ENCODE results near the gene PAK1IP1.

Gene PAK1IP1

DNA sequence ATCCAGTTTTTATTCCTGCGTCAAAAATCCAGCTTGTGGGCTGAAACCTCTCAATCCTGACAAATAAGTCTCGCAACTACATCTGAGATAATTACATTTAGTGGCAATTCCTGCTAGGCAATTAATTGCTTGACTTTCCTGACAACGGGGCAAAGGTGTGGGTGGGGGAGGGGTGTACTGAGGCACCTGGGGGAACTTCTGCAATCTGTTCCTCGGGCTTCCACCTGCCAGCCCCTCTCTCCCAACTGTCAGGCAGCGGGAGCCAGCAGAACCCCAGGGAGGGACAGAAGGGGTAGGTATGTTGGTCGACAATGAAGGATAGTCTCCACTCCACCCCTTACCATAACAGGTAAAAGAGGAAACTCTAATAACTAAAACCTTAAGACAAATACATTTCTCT lies 7.2 kb upstream of the PAK1IP1 start:
- Histone ChIP-seq H4K20me1 (no peaks in the 10 kb centered on the region), H3K27me3 (no peaks in the 10 kb centered on the region), H3K4me1 (peaks cover 0 to 31% (median 4%) of the 10 kb centered on the region in 10 experiments; a peak in 8 of 20 replicates), H3K9me3 (replicated peaks in 1 of 11) (peaks cover 0 to 2% (median 0%) of the 10 kb centered on the region in 11 experiments; a peak in 4 of 22 replicates), H3K27ac (no peak overlapping the region), H3K36me3 (peaks cover 0 to 1% (median 0%) of the 10 kb centered on the region in 11 experiments; a peak in 2 of 22 replicates), H3K4me2 (no peak overlapping the region), H3K9ac (no peak overlapping the region), H3K4me3 (no peak overlapping the region)
- TF ChIP-seq Cebpa-rat (IDR thresholded peaks at IDR 0.05), result no peak

DNA sequence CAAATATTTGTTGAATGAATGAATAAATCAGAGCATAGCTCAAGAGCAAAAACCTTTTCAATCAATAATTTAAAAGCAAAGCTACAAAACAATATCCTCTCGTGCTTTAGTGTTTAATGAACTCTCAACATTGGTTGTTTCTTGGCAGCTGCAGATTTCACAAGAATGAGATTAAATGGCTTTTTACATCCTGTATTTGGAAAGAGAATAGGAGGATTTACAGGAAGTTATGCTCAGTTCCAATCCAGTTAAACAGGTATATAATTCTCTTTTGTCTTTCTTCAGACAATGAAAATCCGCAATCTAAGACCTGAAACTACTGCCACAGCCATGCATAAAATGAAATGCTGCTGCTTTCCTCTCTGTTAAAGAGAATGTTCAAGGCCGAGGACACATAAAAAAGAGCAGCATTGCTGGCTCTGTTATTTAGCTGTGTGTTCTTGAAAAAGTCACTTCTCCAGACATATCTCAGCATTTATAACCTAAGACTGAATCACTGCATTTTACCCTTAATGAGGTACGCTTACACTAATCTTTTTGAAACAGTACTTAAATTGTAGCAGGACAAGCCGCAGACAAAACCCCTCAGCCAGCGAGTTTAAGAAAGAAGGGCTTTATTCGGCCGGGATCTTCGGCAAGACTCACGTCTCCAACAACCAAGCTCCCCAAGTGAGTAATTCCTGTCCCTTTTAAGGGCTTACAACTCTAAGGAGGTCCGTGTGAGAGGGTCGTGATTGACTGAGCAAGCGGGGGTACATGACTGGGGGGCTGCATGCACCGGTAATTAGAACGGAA lies 3.9 kb upstream of the PAK1IP1 start:
- H3K27ac ChIP-seq, result no peak overlapping the region
- H3K9me3 ChIP-seq (replicated peaks in 1 of 11), result peaks cover 0 to 12% (median 6%) of the 10 kb centered on the region in 11 experiments; a peak in 9 of 22 replicates
- no peak overlapping the region for H3K9ac ChIP-seq
- no peaks in the 10 kb centered on the region for H3K27me3 ChIP-seq
- no peak for TF ChIP-seq Cebpa-rat (IDR thresholded peaks at IDR 0.05)
- peaks cover 0 to 9% (median 0%) of the 10 kb centered on the region in 11 experiments; a peak in 4 of 22 replicates for H3K36me3 ChIP-seq
- H3K4me2 ChIP-seq, result peak overlapping the region in 1 of 11 experiments; percentile 14; a peak in 3 of 22 replicates
- H3K4me1 ChIP-seq, result peaks cover 12 to 31% (median 15%) of the 10 kb centered on the region in 10 experiments
- H3K4me3 ChIP-seq, result no peak overlapping the region
- H4K20me1 ChIP-seq, result peaks cover 0 to 2% (median 0%) of the 10 kb centered on the region in 11 experiments; a peak in 4 of 22 replicates

DNA sequence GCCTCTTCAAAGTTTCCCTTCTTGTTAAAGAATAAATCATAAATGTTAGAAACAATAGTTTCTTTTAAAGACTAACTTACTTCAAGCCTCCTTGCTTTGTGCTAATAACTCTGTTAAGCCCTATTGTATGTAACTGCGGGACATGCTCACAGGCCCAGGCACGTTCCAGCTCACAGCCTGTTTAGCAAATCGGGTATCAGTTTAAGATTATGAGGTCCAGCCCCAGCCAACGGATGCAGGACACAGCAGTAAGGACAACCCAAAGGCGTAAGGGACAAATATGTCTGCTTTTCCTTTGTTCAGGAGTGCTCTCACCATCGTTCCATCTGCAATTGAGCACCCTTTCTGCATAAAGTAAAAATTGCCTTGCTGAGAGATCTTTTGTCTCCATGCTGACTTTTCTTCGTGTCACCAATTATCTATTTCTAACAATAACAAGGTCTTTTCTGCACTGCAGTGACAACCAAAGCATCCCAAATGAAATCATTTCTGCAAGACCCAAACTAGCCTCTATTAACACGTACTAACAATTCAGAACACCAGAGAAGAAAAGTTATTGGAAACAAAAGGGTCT lies 1.7 kb upstream of the PAK1IP1 start:
- peak overlapping the region; percentile 80 to 97 (median 91) for H3K4me2 ChIP-seq
- peak overlapping the region; percentile 85 to 96 (median 94); a peak in 18 of 22 replicates for H3K9ac ChIP-seq
- H3K4me1 ChIP-seq, result peaks cover 24 to 42% (median 28%) of the 10 kb centered on the region in 10 experiments
- TF ChIP-seq Cebpa-rat (IDR thresholded peaks at IDR 0.05), result no peak
- H3K4me3 ChIP-seq, result peak overlapping the region; percentile 78 to 90 (median 84)
- H3K27me3 ChIP-seq, result no peaks in the 10 kb centered on the region
- H3K36me3 ChIP-seq, result peaks cover 10 to 23% (median 16%) of the 10 kb centered on the region in 11 experiments
- peaks cover 0 to 22% (median 5%) of the 10 kb centered on the region in 11 experiments; a peak in 6 of 22 replicates for H4K20me1 ChIP-seq
- H3K27ac ChIP-seq, result peak overlapping the region in 8 of 11 experiments; percentile 88 to 97 (median 93); a peak in 11 of 22 replicates
- H3K9me3 ChIP-seq (replicated peaks in 1 of 11), result peaks cover 0 to 12% (median 6%) of the 10 kb centered on the region in 11 experiments; a peak in 9 of 22 replicates

DNA sequence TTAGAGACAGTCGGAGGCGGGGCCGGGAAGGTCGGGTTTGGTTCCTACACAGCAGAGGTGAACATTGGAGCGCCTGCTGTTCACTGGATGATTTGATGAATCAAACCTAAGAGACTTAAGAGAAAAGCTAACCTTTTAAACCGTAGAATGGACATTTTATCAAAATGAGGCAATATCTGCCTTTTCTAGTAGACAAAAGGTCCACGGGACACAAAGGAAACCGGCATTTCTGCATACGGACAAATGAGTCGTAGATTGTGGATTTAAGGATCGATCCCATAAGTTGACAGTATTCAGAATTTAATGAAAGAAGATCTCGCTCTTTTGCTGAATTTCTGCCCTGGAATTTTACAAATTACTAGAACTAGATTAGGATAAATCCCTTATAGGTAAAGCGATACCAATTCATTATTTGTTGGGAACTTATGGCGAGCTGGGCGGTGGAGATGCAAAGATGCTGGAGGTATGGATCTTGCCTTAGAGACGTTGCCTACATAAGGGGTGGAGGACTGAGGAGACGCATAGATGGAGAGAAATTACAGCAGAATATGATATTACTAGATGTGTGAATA lies 400 bp downstream of the PAK1IP1 start:
- H3K27me3 ChIP-seq, result no peaks in the 10 kb centered on the region
- H3K36me3 ChIP-seq, result peaks cover 31 to 44% (median 38%) of the 10 kb centered on the region in 11 experiments
- H3K9ac ChIP-seq, result peak overlapping the region; percentile 85 to 96 (median 94)
- TF ChIP-seq Cebpa-rat (IDR thresholded peaks at IDR 0.05), result no peak
- peak overlapping the region; percentile 78 to 90 (median 84) for H3K4me3 ChIP-seq
- H4K20me1 ChIP-seq, result peaks cover 0 to 40% (median 14%) of the 10 kb centered on the region in 11 experiments; a peak in 11 of 22 replicates
- peak overlapping the region; percentile 88 to 97 (median 93) for H3K27ac ChIP-seq
- H3K9me3 ChIP-seq (replicated peaks in 1 of 11), result peaks cover 0 to 12% (median 6%) of the 10 kb centered on the region in 11 experiments; a peak in 9 of 22 replicates
- H3K4me2 ChIP-seq, result peak overlapping the region; percentile 76 to 96 (median 90)
- H3K4me1 ChIP-seq, result peaks cover 24 to 42% (median 28%) of the 10 kb centered on the region in 10 experiments

DNA sequence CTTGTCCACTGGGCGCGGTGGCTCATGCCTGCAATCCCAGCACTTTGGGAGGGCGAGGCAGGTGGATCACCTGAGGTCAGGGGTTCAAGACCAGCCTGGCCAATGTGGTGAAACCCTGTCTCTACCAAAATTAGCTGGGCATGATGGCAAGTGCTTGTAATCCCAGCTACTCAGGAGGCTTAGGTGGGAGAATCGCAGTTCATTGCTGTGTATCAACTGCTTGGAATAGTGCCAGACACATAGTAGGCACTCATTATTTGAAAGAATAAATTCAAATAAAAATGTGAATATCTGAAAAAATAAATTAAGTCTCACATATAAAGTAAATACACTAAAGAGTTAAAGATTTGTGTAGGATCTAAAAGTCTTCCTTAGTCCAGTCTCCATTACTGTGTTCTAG lies 1.9 kb downstream of the PAK1IP1 start:
- Histone ChIP-seq H3K4me2 (peak overlapping the region; percentile 76 to 96 (median 90)), H3K4me1 (peaks cover 22 to 32% (median 26%) of the 10 kb centered on the region in 10 experiments), H3K36me3 (peaks cover 46 to 59% (median 52%) of the 10 kb centered on the region in 11 experiments), H3K27me3 (no peaks in the 10 kb centered on the region), H4K20me1 (peaks cover 0 to 55% (median 25%) of the 10 kb centered on the region in 11 experiments; a peak in 12 of 22 replicates), H3K9ac (peak overlapping the region in 4 of 11 experiments; percentile 85 to 96 (median 94); a peak in 3 of 22 replicates), H3K4me3 (peak overlapping the region in 6 of 10 experiments; percentile 78 to 89 (median 85); a peak in 9 of 20 replicates), H3K9me3 (replicated peaks in 1 of 11) (peaks cover 0 to 12% (median 6%) of the 10 kb centered on the region in 11 experiments; a peak in 9 of 22 replicates), H3K27ac (no peak overlapping the region)
- no peak for TF ChIP-seq Cebpa-rat (IDR thresholded peaks at IDR 0.05)

DNA sequence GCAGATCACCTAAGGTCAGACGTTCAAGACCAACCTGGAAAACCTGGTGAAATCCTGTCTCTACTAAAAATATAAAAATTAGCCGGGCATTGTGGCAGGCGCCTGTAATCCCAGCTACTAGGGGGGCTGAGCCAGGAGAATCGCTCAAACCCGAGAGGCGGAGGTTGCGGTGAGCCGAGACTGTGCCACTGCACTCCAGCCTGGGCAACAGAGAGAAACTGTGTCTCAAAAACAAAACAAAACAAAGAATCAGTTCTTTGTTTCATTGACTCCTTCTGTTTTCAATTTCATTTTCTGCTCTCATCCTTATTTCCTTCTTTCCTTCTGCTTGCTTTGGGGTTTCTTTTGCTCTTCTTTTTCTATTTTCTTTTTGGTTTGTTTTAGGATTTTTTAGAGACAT lies 19.2 kb downstream of the PAK1IP1 start:
- no peak overlapping the region for H3K27ac ChIP-seq
- peaks cover 12 to 34% (median 22%) of the 10 kb centered on the region in 11 experiments for H3K36me3 ChIP-seq
- no peak for TF ChIP-seq Cebpa-rat (IDR thresholded peaks at IDR 0.05)
- peak overlapping the region in 1 of 11 experiments; percentile 20; a peak in 1 of 22 replicates for H3K9ac ChIP-seq
- H3K9me3 ChIP-seq (replicated peaks in 1 of 11), result peaks cover 10 to 16% (median 15%) of the 10 kb centered on the region in 11 experiments
- no peaks in the 10 kb centered on the region for H3K4me1 ChIP-seq
- no peak overlapping the region for H3K4me2 ChIP-seq
- no peaks in the 10 kb centered on the region for H3K27me3 ChIP-seq
- H3K4me3 ChIP-seq, result no peak overlapping the region
- no peaks in the 10 kb centered on the region for H4K20me1 ChIP-seq

DNA sequence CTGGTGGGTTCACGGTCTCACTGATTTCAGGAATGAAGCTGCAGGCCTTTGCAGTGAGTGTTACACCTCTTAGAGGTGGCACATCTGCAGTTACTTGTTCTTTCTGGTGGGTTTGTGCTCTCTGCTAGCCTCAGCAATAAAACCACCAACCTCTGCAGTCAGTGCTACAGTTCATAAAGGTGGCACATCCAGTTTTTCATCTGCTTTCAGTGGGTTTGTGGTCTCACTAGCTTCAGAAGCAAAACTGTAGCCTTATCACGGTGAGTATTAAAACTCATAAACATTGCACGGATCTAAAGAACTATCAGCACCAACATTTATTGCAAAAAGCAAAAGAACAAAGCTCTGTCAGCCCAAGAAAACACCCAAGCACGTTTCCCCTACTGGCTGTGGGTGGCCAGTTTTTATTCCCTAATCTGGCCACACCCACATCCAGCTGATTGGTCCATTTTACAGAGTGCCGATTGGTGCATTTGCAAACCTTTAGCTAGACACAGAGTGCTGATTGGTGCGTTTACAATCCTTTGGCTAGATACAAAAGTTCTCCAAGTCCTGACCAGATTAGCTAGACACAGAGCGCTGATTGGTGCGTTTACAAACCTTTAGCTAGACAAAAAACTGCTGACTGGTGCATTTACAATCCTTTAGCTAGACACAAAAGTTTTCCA lies 24.7 kb downstream of the PAK1IP1 start:
- Histone ChIP-seq H3K4me2 (peak overlapping the region; percentile 78 to 96 (median 93)), H3K27ac (peak overlapping the region in 10 of 11 experiments; percentile 69 to 88 (median 80); a peak in 16 of 22 replicates), H3K9me3 (replicated peaks in 1 of 11) (peaks cover 22 to 36% (median 31%) of the 10 kb centered on the region in 11 experiments), H4K20me1 (no peaks in the 10 kb centered on the region), H3K27me3 (no peaks in the 10 kb centered on the region), H3K4me3 (peak overlapping the region; percentile 64 to 77 (median 68)), H3K4me1 (peaks cover 26 to 41% (median 36%) of the 10 kb centered on the region in 10 experiments), H3K9ac (peak overlapping the region; percentile 69 to 83 (median 79); a peak in 16 of 22 replicates), H3K36me3 (peaks cover 0 to 21% (median under 1%) of the 10 kb centered on the region in 11 experiments; a peak in 8 of 22 replicates)
- no peak for TF ChIP-seq Cebpa-rat (IDR thresholded peaks at IDR 0.05)

DNA sequence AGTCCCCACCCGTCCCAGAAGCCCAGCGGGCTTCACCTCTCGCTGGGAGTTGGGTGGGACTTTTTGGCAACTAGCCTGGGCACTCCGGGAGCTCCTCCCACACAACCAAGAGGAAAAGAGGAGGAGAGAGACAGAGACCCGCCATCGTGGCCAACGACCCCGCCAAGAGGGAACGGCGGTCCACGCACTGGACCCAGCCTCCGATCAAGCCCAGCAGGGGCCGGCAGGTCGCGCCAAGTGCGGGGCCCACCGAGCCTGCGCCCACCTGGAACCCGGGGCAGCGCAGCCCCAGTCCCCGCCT lies 25.1 kb downstream of the PAK1IP1 start:
- Histone ChIP-seq H3K27me3 (no peaks in the 10 kb centered on the region), H3K4me1 (peaks cover 29 to 45% (median 39%) of the 10 kb centered on the region in 10 experiments), H4K20me1 (no peaks in the 10 kb centered on the region), H3K4me3 (peak overlapping the region; percentile 64 to 77 (median 68)), H3K36me3 (peaks cover 0 to 21% (median 4%) of the 10 kb centered on the region in 11 experiments; a peak in 12 of 22 replicates), H3K9me3 (replicated peaks in 1 of 11) (peaks cover 22 to 36% (median 31%) of the 10 kb centered on the region in 11 experiments), H3K9ac (peak overlapping the region; percentile 69 to 83 (median 79)), H3K4me2 (peak overlapping the region; percentile 78 to 96 (median 93)), H3K27ac (peak overlapping the region; percentile 67 to 88 (median 80))
- TF ChIP-seq Cebpa-rat (IDR thresholded peaks at IDR 0.05), result no peak

Data from BLaER1 treated with 17β-estradiol and CSF1 and Interleukin-3, amounts not matched to agents 10 nM and 100 nM (cell line).